Esophagus mucosa (tissue), 1 donor: ENCODE results near the gene GRK5. TPM values are rescaled to one million over a fixed set of nuclear protein-coding genes. Genes with fewer than 3 reads are reported as not detected.
A peak's percentile ranks its signal among the peaks of the same experiment; 100 is the strongest.

Experiments
- ATAC-seq: fragments of 200-7000 bp; cut with Tn5 transposase; one replicate; pipeline ENCODE4 v1.9.1; 2020
- total RNA-seq: library from RNA; stranded (reverse); gene quantifications from one replicate; pipeline ENCODE4 v1.2.4, GENCODE V29; 2023
- donor health status: DM: yes; HTN: yes; CAD: no.

The GRK5 gene
- total RNA-seq, 1 donor from 2014 or later: 3.7 TPM

DNA sequence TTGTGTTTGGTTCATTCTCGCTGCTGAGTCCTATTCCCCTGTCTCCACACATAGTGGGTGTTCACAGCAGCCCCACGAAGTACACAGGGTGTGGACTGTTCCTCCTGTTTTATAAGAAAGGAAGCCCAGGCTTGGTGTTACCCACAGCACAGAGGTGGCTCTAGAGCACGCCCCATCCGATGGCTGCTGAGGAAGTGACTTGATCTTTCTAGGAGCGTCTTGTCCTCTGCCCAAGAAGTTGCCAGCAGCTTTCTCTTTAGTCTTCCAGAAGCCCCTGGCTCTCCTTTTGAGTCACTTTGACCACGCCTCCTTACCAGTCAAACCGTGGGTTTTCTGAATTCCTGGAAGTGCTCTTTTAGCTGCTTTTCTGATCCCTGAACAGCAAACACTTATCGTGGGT, 94.0 kb downstream of the GRK5 start:
- no peak for ATAC-seq

DNA sequence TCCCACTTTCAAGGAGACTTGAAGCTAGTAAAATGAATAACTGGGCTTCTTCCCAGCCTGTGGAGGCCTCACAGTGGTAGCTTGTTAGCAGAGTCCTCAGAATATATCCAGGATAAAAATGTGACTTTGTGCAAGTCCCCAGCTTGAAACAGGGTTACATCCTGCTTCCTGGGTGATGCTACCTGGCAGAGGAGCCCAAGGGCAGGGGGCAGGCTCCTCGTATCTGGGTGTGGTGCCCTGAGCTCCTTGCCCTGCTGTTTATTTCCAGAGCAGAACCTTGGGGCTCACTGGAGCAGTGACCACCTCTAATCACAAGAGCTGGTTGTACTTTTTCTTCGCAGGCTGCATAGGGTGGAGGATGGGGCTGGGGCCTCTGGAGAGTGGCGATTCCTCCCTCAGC, 94.8 kb downstream of the GRK5 start:
- ATAC-seq: no peak

GRCh38 chr10:119302591-119303253, 95.4 kb downstream of the GRK5 start:
- ATAC-seq: no peak

GRCh38 chr10:119303886-119304285, 96.5 kb downstream of the GRK5 start:
- ATAC-seq: peak; percentile 71

DNA sequence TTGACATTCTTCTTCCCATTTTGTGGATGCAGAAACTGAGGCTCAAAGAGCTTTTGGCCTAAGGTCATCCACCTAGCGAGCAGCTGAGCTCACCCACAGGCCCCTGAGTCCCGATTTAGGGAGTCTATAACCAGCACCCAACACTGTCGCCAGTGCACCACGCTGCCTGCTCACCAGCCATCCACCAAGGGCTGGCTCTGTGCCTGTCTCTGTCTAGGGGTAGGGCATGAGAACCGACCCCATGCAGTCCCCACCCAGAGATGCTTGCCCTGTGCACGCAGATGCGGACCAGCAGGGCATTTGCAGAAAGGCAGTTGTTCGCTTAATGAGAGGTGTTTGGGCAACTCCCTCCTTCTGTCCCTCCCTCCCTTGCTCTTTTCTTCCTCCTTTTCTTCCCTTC, 97.2 kb downstream of the GRK5 start:
- no peak for ATAC-seq

DNA sequence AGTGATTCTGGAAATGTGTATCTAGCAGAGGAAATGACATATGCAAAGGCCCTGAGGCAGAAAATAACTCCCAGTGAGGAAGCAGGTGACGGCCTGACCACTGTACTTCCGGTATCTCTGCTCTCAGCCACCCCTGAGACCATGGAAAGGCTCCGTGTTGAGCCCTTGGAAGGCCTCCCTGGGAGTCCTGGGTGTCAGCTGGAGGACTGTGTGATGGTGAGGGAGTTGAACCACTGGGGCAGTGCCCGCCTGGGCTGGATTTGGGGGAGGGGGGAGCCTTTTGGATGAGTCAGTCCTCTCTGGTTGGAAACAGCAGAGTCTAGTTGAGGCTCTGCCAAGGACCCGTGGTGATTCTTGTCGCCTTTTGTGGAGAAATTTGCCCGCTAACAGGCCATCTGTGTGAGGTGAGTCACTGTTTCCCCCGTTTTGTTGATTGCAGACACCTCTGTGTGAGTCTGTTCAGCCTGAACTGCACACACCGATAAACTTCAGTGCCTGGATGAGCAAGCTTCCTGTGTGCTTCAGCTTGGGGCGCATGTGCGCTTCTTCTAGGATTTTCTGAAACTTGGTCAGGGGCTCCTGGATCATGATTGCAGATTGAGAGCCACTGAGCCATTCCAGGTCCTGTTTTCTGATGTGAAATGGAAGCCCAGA, 98.6 kb downstream of the GRK5 start:
- ATAC-seq: peak; percentile 76

GRCh38 chr10:119306514-119306951, 99.2 kb downstream of the GRK5 start:
- ATAC-seq: peak; percentile 71

DNA sequence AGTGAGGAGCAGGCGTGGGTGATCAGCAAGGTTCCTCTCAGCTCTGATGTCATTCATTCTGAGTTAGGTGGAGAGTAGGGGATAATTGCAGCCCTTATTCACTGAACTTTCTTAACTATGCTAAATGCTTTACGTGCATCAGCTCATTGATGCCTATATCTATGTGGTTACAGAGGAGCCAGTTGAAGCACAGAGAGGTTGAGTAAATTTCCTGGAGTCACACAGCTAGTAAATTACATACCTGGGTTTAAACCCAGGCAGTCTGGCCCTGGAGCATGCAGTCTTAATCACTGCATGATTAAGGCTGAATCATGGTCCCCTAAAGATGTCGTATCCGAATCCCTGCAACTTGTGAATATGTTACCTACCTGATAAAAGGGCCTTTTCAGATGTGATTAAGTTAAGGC, 99.6 kb downstream of the GRK5 start:
- no peak for ATAC-seq

DNA sequence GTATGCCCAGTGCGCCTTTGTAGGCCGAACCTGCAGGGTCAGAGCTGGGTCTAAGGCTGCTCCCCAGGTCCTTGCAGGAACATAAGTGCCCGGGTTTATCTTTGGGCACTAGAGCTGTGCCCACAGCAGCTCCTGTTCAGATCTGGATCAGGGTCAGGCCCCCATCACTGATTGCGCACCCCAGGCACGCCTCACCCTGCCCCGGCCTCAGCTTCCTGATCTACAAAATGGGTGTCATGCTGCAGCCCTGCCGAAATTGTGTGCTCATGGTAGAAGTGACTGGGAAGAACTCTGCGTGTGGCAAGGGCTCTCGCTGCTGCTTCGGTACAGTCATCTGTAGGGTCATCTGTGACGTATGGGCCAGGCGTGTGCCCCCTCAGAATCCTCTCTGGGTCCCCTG, 100.7 kb downstream of the GRK5 start:
- ATAC-seq: no peak

- no peak for ATAC-seq
Measured at GRCh38 chr10:119308551-119309422, 101.4 kb downstream of the GRK5 start.

DNA sequence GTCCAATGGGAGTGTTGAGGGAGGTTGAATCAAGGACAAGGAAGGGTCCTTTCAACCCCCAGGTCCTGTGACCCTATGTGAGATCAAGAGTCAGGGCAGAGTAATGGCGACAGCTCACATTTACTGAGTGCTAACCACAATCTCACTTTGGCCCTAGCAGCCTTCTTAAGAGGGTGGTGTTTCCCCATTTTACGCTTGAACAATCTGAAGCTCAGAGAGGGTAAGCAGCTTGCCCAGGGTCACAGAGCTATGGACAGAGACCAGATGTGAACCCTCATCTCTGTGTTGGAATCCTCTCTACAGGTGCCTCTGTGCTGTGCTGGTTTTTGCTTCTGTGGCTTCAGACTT, 102.0 kb downstream of the GRK5 start:
- no peak for ATAC-seq

DNA sequence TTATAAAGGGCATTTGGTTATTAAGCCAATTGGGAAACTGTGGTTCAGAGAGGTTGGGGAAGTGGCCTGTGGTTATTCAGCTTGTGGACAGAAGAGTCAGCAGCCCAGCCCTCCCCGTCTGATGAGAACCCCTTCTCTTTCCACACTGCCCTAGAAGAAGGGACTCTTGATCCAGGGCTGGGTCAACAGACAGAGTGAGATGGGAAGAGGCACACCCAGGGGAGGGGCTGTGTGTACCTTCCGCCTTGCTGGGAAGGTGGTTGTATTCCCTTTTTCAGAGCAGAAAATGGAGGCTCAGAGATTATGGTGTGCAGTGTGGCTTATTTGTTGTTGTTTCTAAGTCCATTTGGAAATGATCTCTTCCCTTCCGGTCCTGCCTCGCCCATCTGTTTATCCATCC, 103.4 kb downstream of the GRK5 start:
- ATAC-seq: no peak

- no peak for ATAC-seq
Measured at GRCh38 chr10:119312241-119312640, 104.9 kb downstream of the GRK5 start.

DNA sequence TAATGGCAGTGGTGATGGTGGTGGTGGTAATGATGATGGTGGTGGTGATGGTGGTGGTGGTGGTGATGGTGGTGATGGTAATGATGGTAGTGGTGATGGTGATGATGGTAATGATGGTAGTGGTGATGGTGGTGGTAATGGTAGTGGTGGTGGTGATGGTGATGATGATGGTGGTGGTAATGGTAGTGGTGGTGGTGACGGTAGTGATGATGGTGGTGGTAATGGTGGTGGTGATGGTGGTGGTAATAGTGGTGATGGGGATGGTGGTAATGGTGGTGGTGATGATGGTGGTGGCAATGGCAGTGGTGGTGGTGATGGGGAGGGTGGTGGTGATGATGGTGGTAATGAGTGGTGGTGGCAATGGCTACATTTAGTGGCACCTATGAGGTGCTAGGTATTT, 105.7 kb downstream of the GRK5 start:
- ATAC-seq: no peak

DNA sequence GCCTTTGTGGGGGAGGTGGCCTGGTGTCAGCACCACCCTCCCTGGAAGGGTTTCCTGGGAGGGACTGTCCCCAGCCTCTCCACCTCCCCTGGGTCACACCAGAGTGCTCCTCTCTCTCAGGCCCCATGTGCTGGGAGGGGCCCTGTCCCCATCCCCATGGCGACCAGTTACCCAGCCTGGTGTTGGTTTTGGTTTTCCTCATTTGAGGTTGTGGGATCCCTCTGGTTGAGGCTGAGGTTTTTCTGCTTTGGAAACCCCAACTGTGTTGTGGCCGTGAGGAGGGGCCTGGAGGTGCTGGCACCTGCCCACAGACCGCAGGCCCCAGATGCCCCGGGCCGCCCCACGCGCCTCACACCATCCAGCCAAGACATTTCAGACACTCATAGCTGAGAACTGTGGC, 106.3 kb downstream of the GRK5 start:
- ATAC-seq: no peak

DNA sequence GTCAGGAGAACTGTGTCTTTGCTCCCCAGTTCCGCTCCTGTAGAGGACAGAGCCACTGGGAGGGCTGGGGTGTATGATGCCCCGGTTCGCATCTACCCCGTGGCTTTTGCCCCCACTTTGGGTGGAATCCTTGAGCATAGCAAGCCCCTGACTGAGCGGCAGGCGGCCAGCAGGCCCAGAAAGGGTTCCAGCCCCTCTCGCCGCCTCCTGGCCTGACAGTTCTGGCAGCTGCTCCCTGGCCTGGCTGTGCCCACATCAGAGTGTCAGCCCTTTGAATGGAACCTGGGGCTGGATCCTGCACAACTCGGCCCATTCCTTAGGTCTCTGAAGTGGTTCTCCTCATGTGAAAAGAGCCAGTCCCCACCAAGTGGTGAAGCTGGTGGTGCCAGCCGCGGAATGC, 106.7 kb downstream of the GRK5 start:
- no peak for ATAC-seq

- ATAC-seq: no peak
Measured at GRCh38 chr10:119314486-119314885, 107.1 kb downstream of the GRK5 start.

GRCh38 chr10:119315128-119316001, 108.0 kb downstream of the GRK5 start:
- ATAC-seq: peak; percentile 73

- no peak for ATAC-seq
Measured at GRCh38 chr10:119316002-119316358, 108.6 kb downstream of the GRK5 start.

GRCh38 chr10:119316729-119317097, 109.3 kb downstream of the GRK5 start:
- peak; percentile 50 for ATAC-seq

- no peak for ATAC-seq
Measured at GRCh38 chr10:119318411-119319160, 111.2 kb downstream of the GRK5 start.
